Measurements from ENCODE around the gene PFDN5.

- no peak for TF ChIP-seq CTCF (IDR thresholded peaks at IDR 0.05; ENCODE audit: poor library complexity)
- TF ChIP-seq EZH2phosphoT487 (IDR thresholded peaks at IDR 0.05; ENCODE audit: low read depth, severe bottlenecking, unreplicated experiment), result no peak
- TF ChIP-seq EZH2 (IDR thresholded peaks at IDR 0.05; ENCODE audit: borderline replicate concordance), result no peak
Measured at GRCh38 chr12:53274445-53274844, 20.9 kb upstream of the PFDN5 start.

All from hepatocyte (in vitro differentiated cells).